ENCODE data around the gene KRTAP22-1.

Gene KRTAP22-1

DNA sequence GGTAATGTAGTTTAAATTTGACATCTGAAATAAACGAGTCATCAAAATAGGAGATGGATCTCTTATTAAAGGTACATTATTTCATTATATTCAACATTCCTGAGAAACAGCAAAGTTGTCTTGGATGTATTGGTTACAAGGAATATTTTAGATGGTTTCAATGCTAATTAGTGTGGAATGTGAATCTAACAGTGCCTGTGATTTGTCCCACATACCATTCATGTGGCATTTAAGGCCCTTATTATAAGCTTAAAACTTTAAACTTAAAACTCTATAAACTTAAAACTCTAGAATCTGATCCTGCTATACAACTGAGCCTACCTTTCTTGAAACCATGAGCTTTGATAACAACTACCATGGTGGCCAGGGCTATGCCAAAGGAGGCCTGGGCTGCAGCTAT, at the start of gene KRTAP22-1:
Gene KRTAP22-1, plus strand, starts transcription at position 301 of the 400 bp plus-strand sequence.
- DNase-seq: no peak

DNA sequence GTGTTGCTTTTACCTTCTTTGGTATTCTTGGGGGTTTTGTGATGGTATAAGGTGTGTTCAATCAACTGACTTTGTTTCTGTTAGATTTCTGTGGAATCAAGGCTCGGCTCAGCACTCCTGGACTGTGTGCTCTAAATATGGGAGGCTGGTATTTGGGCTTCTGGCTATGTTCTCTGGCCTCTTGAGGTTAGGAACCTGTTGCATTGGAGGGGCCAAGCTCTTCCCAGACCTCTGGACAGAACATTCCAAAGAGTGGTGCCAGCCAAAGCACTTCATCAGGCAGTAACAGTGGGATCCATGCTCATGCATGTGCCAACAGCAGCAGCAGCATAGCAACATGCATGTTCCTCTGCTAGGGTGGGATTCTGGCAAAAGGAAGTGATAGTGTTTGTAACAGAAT, 48.1 kb upstream of the KRTAP22-1 start:
- DNase-seq: no peak

DNA sequence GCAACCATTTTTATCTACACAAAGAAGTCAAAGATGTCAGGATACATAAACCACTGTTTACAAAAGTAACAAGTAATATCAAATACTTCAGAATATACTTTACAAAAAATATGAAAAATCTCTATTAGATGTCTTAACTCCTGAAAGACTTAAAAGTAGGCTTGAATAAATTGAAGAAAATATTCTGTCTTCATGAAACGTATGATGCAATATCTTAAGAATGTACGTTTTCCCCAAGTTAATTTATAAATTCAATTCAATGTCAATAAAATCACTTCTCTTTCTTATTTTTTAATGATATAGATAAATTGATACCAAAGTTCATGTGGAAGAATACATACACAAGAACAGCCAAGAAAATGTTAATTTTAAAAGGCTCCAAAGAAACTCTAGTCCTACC, 45.8 kb upstream of the KRTAP22-1 start:
- no peak for DNase-seq

DNA sequence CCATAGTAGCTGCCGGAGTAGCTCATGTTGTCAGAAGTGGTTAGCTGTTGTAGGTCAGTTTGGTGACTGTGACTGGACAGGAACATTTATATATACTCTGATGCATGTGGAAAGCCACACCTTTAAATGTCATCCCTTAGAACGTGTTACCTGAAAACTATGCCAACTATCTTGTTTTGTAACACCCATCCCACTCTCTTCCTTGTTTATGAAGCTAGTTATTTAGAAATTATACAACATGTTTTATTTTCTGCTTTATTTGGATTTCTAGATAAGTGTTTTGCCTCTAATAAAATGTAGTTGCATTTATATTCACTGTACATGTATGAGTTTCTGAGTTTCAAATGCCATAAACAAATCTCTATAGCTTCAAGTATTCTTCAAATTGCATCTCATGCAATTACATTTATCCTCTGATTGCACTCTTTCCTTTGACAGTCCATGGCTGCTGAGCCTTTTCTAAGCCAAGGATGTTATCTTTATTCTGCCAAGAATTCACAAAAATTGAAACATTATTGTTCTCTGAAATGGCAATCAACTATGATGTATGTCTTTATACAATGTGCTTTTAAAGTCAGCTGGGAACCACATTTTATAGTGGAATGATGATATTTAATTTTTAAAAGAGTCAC, 39.5 kb upstream of the KRTAP22-1 start, which contains the start of gene KRTAP19-7:
Gene KRTAP19-7, minus strand, starts transcription at position 51 of the 632 bp plus-strand sequence. Its CDS starts 25 bp downstream, at position 26.
- no peak for DNase-seq

DNA sequence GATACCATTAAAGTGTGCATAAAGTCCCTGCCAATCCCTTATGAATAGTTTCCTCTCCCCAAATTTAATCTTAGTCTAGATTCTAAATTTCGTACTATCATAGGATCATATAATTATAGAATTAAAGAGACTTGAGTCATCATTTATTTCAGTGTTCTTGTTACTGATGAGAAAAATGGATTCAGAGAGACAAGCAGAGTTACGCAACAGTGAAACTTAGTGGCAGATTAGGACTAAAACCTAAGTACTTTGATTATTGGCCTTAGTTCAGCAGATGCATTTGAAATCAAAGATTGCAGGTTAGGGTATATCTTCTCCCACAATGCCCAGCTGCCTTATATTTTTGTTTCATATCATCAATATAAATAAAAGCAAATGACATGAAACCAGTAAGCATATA, 38.9 kb upstream of the KRTAP22-1 start:
- no peak for DNase-seq

DNA sequence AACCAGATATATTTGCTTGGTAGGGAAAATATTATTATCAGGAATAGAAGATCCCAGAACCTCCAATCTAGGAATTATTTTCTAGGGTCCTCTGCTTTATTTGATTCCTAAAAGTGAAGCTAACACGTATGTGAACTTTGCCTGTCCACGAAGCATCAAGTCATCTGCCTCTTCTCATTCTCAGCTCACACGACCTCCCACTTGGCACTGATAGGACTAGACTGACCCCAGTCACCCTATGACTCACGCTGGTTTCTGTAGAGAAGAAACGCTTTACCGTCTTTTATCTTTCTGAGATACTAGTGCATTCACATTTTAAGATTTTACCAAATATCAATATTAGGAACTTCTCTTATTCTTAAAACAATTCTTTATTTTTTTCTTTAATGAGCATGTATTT, 37.8 kb upstream of the KRTAP22-1 start:
- no peak for DNase-seq

DNA sequence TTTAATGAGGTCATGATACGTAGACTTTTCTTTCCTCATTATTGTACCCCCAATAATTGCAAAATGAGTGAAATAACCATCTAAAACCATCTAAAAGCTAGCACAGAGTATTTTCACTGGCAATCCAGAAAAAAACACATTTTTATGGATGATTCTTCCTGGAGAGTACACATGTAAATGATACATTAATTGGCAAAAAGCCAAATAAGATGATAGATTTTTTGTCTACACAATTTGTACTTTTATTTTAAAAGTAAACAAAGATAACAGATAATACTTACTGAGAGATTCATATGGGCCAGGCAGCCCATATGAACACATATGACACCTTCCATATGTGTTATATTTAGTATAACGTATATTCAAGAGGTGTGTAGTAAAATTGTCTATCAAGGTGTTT, 37.3 kb upstream of the KRTAP22-1 start:
- no peak for DNase-seq

DNA sequence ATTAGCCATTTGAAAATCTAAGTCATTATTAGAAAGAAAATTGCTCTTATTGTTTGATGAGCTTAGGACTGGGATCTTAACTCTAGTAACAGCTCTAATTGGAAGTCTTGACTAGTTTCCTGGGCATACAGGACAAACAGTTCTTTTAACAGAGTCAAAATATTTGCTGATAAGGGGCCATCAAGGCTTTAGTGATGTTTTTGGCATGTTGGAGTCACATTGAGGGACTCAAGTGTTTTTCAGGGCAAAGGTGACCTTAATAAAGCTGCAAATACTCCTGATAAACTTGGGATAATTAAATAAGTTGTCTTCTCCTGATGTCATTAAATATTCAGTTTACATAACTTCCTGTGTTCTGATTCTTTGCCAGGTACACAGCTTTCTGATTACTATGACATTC, 33.3 kb upstream of the KRTAP22-1 start:
- no peak for DNase-seq

DNA sequence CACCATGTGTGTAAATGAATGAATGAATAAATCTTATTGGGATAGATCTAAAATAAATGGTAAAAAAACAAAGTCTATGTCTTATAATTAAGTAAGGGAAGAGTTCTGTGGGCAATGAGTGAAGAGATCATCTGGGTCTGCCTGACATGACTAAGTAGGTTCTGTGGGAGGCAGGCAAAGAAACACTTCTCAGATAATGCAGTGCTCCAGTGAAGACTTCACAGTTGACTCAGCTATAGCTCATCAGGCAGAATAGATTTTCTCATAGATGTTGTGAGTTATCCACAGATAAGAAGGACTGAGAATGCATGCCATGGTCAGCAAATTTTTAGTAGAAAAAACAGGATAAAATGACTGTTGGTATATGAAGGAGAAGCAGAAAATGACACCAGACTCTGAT, 23.1 kb upstream of the KRTAP22-1 start:
- no peak for DNase-seq

DNA sequence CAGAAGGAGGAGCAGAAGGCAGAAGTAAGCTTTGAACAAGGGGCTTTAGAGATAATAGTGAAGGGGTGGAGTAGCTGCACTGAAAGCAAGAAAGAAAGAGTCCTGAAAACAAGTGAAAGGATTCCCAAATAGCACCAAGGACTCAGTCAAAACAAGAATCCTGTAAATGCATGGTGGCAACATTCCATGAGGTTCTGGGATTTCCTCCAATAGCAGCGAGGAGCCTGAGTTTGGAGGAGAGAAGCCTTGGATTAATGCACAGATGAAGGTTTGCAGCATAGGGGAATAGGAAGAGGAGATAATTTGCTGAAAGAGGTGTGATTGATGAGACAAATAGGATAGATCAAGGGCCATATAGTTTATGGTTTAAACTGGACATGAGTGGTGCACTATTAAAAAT, 21.5 kb upstream of the KRTAP22-1 start:
- no peak for DNase-seq

DNA sequence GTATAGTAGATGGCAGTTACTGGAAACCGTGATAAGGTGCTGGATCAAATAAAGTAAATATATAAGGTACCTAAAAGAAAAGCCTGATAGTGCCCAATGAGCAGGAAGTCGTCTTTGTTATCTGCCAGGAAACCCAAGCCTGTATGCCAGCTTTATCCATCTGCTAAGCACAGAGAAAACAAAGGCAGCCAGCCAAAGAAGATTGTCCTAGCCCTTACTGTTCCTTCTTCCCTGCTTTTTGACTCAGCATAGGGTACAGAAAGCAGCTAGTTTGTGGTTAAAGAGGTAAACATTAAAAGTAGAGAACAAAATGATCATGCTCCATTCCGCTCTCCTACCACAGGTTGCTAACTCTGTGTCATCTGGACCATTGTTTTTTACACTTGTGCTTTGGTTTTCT, 20.8 kb upstream of the KRTAP22-1 start:
- DNase-seq: no peak

DNA sequence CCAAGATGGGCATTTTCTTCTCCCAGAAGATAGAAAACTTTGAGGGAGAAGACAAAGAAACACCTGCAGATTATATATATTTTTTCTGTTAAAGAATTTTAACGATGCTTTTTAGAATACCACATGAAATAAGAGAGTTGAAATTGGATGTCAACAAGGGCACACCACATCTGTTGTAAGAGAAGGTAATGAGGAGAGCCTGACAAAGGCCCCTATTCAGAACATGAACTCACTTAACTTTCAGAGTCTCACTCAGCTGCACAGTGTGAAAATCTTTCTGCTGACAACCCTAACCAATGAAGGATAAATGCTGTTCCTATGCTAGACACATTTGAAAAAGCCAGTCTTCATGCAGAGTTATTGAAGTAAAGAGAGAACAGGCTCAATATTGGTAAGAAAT, 18.0 kb upstream of the KRTAP22-1 start:
- DNase-seq: no peak

DNA sequence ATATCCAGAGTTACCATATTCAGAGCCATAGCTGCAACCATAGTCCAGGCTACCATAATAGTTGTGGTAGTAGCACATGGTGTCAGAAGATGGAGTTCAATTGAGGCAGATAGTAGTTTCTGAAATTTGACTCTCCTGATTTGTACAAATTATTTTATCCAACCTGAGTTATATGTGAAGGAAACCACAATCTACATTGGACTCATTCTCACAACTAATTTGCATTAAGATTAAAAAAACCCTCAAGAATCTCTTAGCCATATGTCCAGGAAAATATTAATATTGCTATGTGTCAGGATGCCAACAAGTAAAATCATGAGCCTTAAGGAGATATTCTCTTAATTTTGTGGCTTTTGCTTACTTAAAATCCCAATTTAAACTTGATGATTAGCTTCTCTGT, 10.6 kb upstream of the KRTAP22-1 start, which contains the start of gene KRTAP22-2:
Gene KRTAP22-2, minus strand, starts transcription at position 101 of the 400 bp plus-strand sequence.
- DNase-seq: no peak

DNA sequence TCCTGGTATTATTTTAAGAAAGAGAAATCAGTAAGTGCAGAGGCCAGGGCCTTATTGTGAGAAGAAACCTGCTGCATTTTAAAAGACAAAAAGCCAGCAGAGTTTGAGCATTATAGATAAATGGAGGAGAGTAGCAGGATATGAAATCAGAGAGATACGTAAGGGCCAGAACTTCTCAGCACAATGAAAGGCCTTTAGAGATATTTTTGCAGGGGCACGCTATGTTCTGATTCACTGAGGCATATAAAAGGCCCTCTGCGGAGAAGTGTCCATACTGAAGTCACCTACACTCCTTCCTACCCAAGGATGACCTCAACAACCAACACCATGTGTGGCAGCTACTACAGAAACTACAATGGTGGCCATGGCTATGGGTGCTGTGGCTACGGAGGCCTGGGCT, 8.7 kb upstream of the KRTAP22-1 start, which contains the start of gene KRTAP6-3:
Gene KRTAP6-3, plus strand, starts transcription at position 301 of the 400 bp plus-strand sequence. Its CDS starts 6 bp downstream, at position 307.
- DNase-seq: no peak

DNA sequence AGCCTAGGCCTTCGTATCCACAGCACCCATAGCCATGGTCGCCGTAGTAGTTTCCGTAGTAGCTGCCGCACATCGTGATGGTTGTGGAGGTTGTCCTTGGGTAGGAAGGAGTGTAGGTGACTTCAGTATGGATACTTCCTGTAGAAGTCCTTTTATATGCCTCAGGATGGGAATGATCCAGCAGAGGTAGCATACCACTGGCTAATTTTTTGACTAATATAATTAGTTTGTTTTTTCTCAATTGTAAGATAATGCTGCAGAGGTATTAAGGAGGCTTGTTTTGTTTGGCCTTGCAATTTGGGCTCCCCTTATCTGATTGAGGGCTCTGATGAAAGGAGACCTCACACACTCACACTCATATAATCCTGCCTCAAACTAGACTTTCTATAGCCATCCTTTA, 2.1 kb upstream of the KRTAP22-1 start, which contains the start of gene KRTAP6-2:
Gene KRTAP6-2, minus strand, starts transcription at position 101 of the 400 bp plus-strand sequence. Its CDS starts 28 bp downstream, at position 73.
- DNase-seq: no peak

DNA sequence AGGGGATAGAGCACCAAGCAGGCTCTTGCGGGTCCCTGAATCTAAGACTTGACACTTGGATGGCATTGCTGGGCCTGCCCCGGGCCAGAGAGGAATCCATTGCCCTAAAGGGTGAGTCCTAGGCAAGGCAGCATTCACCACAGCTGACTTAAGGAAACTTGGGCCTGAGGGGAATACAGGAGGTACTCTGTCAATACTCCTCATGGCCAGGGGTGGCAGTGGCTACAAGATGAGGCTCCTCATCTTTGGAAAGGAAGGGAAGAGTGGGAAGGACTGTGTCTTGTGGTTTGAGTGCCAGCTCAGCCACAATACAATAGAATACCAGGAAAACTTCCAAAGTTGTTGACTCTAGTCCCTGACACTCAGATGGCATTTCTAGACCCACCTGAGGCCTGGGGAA, 5.1 kb downstream of the KRTAP22-1 start:
- DNase-seq: no peak

DNA sequence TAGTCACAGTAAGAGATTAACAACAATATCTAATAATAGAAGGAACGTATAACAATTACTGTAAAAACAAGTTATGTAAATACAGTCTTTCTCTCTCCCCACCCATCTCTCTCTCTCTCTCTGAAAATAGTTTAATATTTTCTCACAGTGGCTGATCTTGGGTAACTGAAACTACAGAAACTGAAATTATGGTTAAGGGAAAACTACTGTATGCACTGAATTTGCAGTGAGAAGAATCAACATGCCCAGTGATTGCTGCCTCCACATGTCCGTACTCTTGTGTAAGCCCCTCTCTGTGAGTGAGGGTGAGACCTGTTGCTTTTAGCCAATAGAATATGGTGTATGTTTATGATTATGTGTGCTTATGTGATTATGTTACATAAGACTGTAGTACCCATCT, 11.2 kb downstream of the KRTAP22-1 start:
- DNase-seq: no peak

DNA sequence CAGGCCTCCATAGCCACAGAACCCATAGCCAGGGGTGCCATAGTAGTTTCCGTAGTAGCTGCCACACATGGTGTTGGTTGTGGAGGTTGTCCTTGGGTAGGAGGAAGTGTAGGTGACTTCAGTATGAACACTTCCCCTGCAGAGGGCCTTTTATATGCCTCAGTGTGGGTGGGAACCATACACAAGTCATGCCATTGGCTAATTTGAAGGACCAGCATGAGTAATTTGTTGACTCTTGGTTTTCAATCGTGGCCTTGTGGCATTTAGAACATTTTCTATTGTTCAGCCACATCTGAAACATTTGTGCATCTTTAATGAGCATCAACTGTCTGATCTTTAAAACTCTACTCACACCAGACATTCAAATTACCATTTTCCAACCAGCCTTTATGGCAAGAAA, 12.9 kb downstream of the KRTAP22-1 start, which contains the start of gene KRTAP6-1:
Gene KRTAP6-1, minus strand, starts transcription at position 95 of the 400 bp plus-strand sequence. Its CDS starts 26 bp downstream, at position 69.
- DNase-seq: no peak

DNA sequence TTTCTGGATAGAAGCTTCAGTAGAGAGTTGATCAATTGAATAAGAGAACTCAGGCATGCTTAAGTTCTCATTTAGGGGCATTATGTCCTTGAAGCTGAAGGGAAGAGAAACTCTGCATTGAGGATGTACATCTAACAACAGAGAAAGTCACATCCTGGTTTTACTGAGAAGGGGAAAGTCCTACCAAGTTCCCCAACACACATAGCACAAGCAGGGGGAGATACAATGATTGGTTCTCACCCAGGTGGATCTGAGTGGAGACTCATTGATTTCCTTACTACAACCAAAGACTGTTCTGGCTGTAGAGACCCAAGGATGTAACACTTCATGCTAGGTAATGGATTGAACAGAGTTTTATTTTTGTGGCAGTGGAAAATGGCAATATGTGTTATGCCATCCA, 14.3 kb downstream of the KRTAP22-1 start:
- no peak for DNase-seq

DNA sequence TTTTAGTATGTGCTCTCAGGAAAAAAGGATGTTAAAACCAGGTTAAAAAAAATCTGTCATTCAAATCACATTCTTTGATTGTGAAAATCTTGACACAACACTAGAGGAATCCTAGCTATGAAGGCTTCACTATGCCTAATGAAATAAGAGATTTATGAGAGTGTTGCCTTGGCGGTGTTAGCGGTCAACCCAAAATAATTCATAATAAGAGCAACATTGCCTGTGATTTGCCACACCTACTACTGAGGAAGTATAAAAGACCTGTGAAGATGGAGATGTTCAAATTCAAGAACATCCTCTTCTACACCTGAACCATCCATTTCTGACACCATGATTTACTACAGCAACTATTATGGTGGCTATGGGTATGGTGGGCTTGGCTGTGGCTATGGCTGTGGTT, 15.2 kb downstream of the KRTAP22-1 start, which contains the start of gene KRTAP20-1:
Gene KRTAP20-1, plus strand, starts transcription at position 301 of the 400 bp plus-strand sequence. Its CDS starts 30 bp downstream, at position 331.
- no peak for DNase-seq

DNA sequence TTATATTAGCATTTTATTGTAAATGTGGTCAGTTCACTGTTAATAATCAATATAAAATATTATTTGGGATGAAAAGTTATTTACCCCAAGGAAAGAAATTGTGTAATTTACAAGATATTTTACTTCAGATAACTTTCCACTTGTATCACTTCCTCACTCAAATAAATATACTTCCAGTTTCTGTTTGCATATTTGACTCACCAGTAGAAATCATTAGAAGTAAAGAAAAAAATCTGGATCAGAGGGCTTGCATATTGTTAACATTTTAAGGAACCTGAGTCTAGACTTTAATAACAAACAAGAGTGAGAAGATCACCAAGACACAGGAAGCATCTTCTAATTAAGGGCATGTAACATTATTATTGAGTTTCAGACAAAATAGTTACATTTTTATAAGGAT, 19.2 kb downstream of the KRTAP22-1 start:
- no peak for DNase-seq

DNA sequence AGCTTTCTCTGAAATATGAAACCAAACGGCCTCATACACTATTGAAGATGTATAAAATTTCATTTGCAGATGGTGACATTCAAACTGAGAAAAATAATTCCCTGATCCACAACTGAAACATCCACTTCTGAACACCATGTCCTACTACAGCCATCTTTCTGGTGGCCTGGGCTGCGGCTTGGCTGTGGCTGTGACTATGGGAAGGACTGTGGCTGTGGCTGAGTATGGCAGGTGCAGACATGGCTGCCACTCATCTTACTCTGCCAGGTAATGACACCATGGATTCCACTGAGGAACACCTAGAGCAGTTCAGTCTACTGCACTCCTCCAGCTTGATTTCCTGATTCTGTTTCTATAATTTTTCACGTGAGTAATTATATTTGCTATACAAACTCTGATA, 19.6 kb downstream of the KRTAP22-1 start, which contains the start of gene KRTAP20-4:
Gene KRTAP20-4, plus strand, starts transcription at position 106 of the 400 bp plus-strand sequence.
- no peak for DNase-seq

DNA sequence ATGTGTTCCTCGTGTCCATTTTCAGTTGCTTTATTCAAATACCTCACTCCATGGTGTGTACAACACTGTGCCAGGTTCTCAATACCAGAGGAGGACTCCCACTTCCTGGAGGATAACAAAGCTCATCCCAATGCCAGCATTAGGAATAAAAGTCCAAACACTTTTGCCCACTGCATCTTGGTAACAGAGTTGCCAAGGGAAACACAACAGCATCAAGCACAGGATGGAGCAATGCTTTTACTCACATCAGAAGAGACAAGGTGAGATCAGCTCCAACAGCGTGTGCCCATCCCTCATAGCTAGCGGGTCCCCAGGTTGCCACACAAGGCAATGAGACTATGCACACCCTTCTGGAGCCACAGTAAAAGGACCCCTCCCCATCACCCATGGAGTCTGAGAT, 22.5 kb downstream of the KRTAP22-1 start:
- no peak for DNase-seq

DNA sequence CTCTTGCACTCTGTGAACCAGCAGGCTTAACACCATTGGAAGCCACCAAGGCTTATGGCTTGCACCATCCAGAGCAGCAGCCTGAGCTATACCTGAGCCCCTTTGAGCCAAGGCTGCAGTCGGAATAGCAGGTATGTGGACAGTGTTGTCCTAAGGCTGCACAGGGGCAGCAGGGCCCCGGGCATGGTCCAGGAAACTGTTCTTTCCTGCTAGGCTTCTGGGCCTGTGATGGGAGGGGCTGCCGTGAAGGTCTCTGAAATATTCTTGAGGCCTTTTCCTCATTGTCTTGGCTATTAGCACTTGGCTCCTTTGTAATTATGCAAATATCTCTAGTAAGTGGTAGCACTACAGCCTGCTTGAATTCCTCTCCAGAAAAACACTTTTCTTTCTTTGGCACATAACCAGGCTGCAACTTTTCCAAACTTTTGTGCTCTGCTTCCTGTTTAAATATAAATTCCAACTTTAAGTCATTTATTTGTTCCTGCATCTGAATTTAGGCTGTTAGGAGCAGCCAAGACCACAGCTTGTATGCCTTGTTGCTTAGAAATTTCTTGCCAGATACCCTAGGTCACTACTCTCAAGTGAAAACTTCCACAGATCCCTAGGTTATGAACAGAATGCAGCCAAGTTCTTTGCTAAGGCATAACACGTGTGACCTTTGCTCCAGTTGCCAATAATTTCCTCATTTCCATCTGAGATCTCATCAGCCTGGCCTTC, 24.7 kb downstream of the KRTAP22-1 start:
- DNase-seq: no peak
